Stimulated activated CD4-positive, alpha-beta T cell treated with anti-CD3 and anti-CD28 coated beads, TNF-alpha, amount 100 ng/mL, for 48 hours (primary cell): ENCODE data around the gene QSOX2.

Experiments
- DNase-seq, 3 donors: peaks; one replicate each; pipeline ENCODE4 v3.0.0-alpha.2; 2020; ENCODE audit warnings: low read depth in 3 of 3

The QSOX2 gene

GRCh38 chr9:136203408-136204144 is 42.0 kb downstream of the QSOX2 start:
- no peak for DNase-seq

- DNase-seq: no peak
Observed at GRCh38 chr9:136202454-136203407, 42.9 kb downstream of the QSOX2 start.

DNA sequence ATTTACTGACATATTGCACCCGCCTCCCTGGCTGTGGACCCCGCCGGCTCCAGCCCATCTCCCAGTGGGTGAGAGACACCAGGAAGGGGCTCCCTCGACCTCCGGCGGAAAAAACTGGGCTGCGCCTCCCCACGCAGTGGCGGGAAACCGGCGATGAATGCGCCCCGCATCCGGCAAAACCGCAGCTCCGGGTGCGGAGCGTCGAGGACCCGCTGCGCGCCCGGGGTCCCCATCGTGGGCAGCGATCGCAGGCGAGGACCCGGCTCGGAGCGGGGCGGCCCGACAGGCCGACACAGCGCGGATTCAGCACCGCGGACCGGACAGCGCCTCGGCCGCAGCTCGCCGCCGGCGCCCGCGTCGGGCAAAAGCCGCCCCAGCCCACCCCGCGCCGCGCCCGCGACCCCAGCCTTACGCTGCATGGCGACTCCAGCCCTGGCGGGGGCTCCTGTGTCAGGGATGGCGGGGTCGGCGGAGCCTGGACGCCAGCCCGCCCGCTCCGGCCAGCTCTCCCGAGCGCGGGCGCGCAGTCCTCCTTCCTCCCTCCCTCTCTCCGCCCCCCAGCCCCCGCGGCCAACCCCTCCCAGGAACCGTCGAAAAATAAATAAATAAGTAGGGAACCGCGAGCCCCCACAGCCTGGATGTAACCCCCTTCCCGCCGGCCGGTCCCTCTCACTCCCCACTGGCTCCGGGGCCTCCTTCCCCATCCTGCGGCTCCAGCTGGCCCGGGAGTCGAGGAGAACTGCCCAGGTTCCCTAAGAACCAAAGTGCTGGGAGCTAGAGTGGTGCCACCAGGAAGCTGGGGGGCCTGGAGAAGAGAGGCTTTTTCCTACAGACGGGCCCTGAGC is 43.8 kb downstream of the QSOX2 start:
- no peak for DNase-seq

GRCh38 chr9:136201174-136201573 is 44.4 kb downstream of the QSOX2 start:
- no peak for DNase-seq

DNA sequence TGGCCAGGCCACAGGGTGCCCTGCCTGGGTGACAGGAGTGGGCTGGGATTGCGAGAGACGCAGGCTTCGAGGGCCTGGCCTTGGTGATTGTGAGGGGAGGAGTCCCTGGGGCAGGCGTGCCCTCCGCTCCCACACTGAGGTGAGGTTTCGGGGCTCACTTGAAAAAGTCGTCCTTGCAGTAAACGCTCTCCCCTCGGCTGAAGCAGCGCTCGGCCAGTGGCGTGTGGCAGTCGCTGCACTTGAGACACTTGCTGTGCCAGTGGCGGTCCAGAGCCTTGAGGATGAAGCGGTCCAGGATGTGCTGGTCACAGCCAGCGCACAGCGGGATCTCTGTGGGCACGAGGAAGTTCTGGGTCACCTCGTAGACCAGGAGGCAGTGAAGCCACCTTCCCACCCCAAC is 45.2 kb downstream of the QSOX2 start:
- DNase-seq: no peak

- no peak for DNase-seq
Observed at GRCh38 chr9:136199391-136200288, 46.0 kb downstream of the QSOX2 start.

- DNase-seq: no peak
Observed at GRCh38 chr9:136198605-136199083, 47.0 kb downstream of the QSOX2 start.

DNA sequence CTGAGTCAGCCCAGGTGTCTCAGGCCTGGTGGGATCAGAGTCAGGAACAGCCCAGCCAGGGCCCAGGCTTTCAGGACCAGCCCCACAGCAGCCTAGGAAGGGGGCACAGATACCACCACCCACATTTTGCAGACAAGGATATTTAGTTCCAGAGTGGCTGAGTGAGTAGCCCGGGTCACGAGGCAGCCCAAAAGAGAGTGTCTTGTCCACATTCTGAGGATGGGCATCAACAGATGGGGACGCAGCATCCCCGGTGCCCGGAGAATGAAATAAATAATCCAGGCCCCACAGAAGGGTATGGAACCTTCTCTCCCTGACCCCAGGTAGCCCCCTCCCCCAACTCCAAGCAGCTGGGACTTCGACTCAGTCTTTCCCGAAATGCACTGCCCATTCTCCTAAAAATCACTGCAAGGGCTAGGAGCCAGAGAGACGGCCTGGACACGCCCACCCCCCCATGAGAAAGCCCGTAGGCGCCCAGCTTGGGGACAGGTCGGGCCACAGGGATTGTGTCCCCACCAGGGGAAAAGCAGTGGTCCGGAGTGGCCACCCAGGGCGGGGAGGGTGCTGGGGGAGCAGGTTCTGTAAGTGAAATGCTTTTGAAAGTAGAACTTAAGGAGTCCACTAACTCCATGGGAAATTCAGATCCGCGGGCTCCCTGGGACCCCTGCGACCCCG is 47.5 kb downstream of the QSOX2 start:
- no peak for DNase-seq

DNA sequence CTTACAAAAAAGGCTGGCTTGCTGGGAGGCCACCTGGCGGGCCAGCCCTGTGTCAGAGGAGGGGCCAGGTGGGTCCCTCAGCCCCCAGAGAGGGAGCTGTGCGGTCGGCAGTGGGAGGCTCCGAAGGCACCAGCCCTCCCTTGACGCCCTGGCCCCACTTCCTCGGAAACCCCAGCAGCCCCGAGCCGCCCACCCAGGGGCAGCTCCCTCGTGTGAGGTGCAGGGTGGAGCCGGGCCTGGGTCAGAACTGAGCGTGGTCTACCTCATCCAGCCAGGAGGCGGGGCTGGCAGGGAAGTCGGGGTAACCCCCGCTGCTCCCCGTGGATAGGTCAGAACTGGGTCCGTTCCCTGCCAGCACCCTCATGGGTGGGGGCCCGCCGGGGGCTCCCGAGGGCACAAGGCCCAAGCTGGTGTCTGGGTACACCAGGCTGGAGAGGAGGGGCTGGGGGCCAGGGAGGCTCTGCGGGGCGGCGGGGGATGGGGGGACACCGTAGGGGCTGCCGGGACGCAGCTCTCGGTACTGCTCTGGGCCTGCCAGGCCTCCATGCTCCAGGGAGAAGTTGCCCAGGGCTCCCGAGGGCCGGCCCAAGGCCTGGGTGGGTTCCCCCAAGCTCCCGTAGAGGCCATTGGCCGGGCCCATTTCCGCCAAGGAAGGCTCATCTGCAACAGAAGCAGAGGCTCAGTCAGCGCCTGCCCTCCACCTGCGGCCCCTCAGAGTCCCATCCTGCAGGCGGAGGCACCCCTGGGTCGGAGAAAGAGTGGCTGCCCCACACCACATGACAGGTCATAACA is 48.3 kb downstream of the QSOX2 start:
- no peak for DNase-seq

DNA sequence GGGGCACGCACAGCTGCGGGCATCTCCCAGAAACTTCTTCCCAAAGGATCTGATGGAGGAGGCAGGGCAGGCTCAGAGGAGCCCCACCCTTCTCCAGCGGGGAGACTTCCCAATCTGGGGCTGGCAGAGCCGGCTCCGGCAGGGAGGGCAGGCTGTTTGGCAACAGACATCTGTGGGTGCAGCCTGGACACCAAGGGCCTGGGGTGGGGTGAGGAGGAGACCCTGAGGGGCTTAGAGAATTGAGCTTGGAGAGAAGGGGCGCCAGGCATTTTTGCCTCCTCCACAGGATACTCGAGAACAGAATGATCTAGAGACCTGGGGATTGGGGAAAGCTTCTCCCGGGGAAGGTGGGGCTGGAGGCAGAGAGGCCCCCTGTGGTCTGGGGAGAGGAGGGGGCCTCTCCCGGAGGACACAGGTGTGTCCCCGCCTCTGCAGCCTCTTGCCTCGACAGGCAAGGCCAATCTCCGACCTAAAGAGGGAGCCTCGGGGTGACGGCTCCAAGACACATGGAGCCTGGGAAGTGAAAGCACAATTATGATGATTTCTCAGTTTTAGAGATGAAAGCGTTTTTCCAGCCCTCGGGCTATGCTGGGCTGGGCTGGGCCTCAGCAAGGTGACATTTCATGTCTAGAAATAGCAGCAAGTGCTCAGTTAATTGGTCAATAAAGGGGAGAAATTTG is 49.1 kb downstream of the QSOX2 start:
- DNase-seq: no peak

DNA sequence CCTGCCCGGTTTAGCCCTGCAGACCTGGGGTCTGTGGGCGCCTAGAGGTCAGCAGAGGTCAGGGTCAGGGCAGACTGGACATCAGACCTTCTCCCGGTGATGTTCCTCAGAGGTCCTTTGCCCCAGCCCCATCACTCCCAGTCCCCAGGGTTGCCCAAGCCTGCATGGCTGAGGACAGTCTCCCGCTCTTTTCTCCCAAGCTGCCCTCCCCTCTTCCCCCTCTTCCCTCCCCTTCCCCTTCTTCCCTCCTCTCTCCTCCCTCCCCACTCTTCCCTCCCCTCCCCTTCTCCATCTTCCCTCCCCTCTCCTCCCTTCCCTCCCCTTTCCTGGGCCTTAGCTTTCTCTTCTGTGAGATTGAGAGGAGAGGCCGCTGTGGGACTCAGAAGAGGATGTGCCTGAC is 51.1 kb downstream of the QSOX2 start:
- no peak for DNase-seq

GRCh38 chr9:136193891-136194279 is 51.7 kb downstream of the QSOX2 start:
- DNase-seq: no peak

DNA sequence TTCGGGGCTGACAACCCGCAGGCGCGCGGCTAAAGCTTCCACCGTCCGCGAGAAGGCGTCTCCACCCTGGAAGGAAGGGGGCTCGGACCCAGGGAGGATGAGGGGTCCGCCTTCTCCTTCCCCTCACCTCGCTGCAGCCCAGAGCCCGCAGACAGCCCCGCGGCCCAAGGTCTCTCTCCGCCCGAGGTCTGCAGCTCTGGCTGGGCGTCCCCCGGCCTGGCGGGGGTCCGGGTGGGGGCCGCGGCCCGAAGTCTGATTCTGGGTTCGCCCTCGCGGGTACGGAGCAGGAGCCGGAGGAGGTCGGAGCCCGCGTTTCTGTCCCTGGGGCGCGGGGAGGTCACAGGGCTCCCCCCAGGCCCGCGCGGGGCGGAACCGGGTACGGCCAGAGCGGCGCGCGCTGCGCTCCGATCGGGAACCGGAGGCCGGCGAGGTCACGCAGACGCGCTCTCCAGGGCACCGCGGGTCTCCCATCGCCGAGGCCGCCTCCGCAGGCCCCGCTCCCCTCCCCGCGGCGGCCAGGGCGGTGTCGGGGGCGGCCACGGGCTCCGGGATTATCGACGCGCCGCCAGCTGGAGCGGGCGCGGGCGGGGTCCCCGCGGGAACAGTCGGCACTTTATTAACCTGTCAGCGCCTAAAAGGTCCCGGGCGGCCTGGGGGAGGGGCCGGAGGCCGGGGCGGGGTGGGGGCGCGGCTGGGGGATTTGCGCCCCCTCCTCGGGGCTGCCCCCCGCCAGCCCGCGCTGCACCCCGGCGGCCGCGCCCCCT is 52.3 kb downstream of the QSOX2 start:
- DNase-seq: no peak

- DNase-seq: no peak
Observed at GRCh38 chr9:136192289-136193126, 53.1 kb downstream of the QSOX2 start.

DNA sequence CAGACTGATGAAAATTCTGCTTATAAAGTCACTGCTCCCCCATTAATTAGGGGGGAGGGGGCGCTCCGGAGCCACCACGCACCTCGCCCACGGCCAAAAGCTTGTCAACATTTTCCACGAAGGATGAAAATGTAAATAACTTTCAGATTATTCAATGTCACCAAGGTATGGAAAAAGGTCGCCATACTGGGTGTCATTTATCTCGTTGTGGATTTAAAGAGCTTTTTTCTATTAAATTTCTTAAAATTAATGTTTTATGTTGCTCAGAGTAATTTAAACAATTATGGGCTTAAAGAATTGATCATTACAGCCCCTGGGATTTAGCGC is 53.7 kb downstream of the QSOX2 start:
- DNase-seq: no peak

DNA sequence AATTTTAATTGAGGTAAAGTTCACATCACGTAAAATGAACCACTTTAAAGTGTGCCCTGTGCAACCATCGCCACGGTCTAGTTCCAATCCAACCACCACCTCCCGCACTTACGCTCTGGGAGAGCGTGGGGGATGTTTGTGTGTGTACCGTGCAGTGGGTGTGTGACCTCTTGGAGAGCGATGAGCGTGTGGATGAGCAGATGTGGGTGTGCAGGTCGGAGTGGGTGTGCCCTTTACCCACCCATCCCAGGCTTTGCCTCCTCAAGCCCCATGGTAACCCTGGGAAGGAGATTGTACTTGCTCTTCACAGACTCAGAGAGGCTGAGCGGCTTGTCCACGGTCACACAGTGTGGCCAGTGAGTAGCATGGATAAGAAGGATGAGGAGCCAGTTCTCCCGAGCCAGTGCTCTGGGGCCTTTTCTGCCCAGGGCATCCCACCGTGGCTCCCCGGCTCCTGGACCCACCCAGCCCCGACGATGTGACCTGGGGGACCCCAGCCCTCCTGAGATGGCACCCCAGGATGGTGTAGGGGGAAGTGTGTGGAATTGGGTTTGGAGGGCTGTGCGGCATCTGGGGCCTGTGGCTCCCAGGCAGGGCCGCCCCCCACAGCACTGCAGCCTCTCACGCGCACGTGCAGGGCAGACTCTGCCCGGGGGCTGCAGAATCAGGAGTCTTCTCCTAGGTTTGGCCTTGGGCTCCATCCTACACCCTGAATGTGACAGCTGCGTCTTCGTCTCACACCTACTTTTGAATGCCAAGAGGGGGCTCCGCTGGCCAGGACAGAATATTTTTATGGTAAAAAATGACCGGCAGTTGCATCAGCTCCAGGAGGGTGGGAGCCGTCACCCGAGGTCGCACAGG is 54.3 kb downstream of the QSOX2 start:
- DNase-seq: no peak
